Motor neuron (in vitro differentiated cells): ENCODE results near the gene MTAP. TPM values are rescaled to one million over a fixed set of nuclear protein-coding genes. Genes with fewer than 3 reads are reported as not detected.

Experiments
- ATAC-seq, 8 experiments: fragments of 200-7000 bp; cut with Tn5 transposase; replicated peaks in 6 of 8; 2 replicates each; pipeline ENCODE4 v1.8.0; 2021; ENCODE audit warnings: mild to moderate bottlenecking in 8 of 8, moderate library complexity in 8 of 8
- H3K27ac ChIP-seq, 2 donors: fragments of 250-450 bp; sonication (Bioruptor Pico); 2 replicates each; pipeline ENCODE4 v1.9.0; 2021; ENCODE audit warnings: antibody characterized with exemption in 2 of 2, mild to moderate bottlenecking in 2 of 2, moderate library complexity in 1 of 2
- H3K4me1 ChIP-seq, 2 donors: fragments of 250-450 bp; sonication (Bioruptor Pico); replicated peaks in 1 of 2; 2 replicates each; pipeline ENCODE4 v1.6.1; 2021; ENCODE audit warnings: antibody characterized with exemption in 2 of 2, mild to moderate bottlenecking in 2 of 2, moderate library complexity in 1 of 2
- H3K4me3 ChIP-seq, 5 donors: fragments of 250-450 bp; sonication (Bioruptor Pico); 2 replicates each; pipeline ENCODE4 v1.9.0; 2021; ENCODE audit warnings: antibody characterized with exemption in 5 of 5, mild to moderate bottlenecking in 5 of 5, moderate library complexity in 4 of 5
- WGBS, 10 experiments: fragments of 450-650 bp; shearing (Covaris generic); methylation state at CpG; one replicate each; pipeline ENCODE4 v1.0.0; 2022; 5-methylcytosine and 5-hydroxymethylcytosine counted together
- in situ Hi-C, 9 experiments: fragments of 400-800 bp; cut with MboI; loops; one replicate each; pipeline ENCODE4 v1.15.0; 2021; ENCODE audit warnings: low sequenced_read_pairs in 9 of 9, low pct_unique_long_range_greater_than_20kb in 2 of 9; ENCODE audit not compliant: unreplicated experiment in 9 of 9
- total RNA-seq, 8 experiments: library from RNA; unstranded; fragments of 300-600 nt; gene quantifications; 2 replicates each; pipeline versions ENCODE4 v1.2.3 to v1.2.4, GENCODE V29; 2022

MTAP gene
- total RNA-seq, 8 experiments from 2014 or later, result 11.2 to 47.5 (median 18.8) TPM

DNA sequence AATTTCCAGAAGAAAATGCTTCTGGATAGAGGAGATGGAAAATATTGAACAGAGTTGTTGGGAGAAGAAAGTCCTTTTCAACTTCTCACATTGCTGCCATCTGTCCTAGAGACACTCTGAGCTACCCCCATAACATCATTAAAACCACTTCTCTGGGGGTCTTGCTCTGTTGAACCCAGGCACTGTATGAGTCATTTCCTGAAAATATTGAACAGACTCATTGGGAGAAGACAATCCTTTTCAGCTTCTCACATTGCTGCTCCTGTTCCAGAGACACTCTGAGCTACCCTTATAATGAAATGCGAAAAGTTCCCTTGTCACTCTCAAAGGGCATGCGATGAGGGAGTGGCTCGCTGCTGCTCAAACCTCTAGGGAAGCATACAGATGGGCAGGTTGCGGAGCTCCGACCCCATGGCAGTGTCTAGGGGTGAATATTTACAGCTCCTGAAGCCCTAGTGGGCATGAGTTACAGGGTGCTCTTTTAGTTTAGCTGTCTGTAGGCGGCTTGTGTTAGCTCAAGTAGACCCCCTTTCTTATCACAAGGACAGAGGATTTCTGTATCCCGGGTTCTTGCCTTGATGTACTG lies 101.0 kb downstream of the MTAP start:
- WGBS, 10 experiments, result 77 to 100% (median 85%) methylated on average over 2 to 6 of the region's 7 CpGs; no CpG with 5 or more reads in 4 of the 10 experiments
- no peak for ATAC-seq

DNA sequence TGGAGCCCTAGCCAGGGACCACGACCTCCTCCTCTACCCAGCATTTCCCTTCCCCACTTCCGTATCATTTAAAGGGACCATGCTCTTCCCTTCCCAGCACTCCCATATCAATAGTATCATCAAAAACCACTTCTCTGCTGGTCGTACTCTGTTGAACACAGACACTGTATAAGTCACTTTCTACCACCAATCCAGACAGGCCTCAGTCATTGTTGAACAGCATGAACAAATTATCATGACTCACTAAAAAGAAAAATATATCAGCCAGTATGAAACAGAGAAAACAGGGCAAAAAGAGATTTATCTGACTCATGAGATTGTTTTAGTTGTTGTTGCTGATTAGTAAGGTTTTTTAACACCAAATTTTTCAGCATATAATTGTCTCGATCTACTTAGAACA lies 101.9 kb downstream of the MTAP start:
- in situ Hi-C loops, result no loop called here
- Histone ChIP-seq H3K4me1 (no peaks in the 10 kb centered on the region), H3K27ac (no peak overlapping the region), H3K4me3 (no peak overlapping the region)
- no peak for ATAC-seq
- WGBS, 10 experiments, result 43 to 100% (median 89%) methylated on average over 1 to 4 of the region's 4 CpGs; no CpG with 5 or more reads in 3 of the 10 experiments

More for the DNA sequence above, 101.0 kb downstream of the MTAP start:
- no peaks in the 10 kb centered on the region for H3K4me1 ChIP-seq
- H3K27ac ChIP-seq, result no peak overlapping the region
- H3K4me3 ChIP-seq, result no peak overlapping the region
- in situ Hi-C loops, result no loop called here

DNA sequence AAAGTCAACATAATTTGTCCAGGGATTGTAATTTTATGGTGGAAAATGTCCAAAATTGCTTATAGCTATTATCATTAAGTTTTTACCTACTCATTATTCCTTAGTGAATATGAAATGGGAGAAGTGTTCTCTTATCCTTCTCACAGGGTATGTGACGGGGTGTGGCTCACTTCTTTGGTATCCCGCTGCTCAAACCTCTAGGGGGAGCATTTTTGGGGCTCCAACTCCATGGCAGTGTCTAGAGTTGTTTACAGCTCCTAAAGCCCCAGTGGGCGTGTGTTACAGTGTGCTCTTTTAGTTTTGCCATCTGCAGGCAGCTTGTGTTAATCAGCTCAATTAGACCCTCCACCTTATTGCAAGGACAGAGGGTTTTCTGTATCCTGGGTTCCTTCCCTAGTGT lies 102.3 kb downstream of the MTAP start:
- no peak overlapping the region for H3K4me3 ChIP-seq
- WGBS, 10 experiments, result 67 to 100% (median 83%) methylated on average over 1 to 3 of the region's 3 CpGs; no CpG with 5 or more reads in 3 of the 10 experiments
- in situ Hi-C loops, result no loop called here
- H3K27ac ChIP-seq, result no peak overlapping the region
- no peaks in the 10 kb centered on the region for H3K4me1 ChIP-seq
- ATAC-seq, result peak in 2 of 8 experiments; percentile 28 to 44

DNA sequence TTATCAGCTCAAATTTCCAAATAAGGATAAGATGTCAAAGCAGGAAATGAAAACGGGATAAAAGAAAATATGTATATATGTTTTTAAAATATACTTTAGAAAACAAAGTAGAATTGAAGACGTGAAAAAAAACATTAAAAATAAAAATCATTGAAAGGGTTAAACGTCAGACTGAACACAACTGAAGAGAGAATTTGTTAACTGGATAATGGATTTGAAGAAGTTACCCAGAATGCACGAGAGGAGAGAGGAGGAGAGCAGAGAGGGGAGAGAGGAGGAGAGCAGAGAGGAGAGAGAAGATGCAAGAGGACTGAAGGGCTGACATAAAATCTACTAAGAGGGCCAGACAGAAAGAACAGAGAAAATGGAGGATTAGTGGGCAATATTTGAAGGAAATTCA lies 103.8 kb downstream of the MTAP start:
- WGBS, 10 experiments, result 77 to 93% (median 91%) methylated on average over 1 to 4 of the region's 4 CpGs
- ATAC-seq, result no peak
- in situ Hi-C loops, result no loop called here
- Histone ChIP-seq H3K4me3 (no peak overlapping the region), H3K4me1 (no peaks in the 10 kb centered on the region), H3K27ac (no peak overlapping the region)

DNA sequence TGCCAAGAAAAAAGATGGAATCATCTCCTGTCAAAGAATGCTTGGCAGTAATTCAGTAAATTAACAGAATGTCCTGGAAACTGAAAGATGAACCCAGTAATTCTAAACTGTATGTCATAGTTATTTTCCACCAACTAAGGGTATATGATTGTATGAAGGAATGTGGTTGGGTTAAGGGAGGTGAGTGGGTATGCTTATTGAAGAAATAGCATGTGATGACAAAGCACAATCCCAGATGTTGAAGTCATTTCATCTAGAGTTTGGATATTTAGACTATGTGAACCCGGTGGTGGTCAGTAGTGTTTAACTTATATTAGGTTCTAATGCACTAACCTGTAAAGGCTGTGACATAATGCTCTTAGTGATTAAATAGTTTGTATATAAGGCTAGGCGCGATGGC lies 104.4 kb downstream of the MTAP start:
- H3K4me3 ChIP-seq, result no peak overlapping the region
- no peak overlapping the region for H3K27ac ChIP-seq
- in situ Hi-C loops, result no loop called here
- ATAC-seq, result no peak
- WGBS, 10 experiments, result 83 to 100% (median 94%) methylated on average over 1 to 3 of the region's 3 CpGs; no CpG with 5 or more reads in 2 of the 10 experiments
- no peaks in the 10 kb centered on the region for H3K4me1 ChIP-seq

DNA sequence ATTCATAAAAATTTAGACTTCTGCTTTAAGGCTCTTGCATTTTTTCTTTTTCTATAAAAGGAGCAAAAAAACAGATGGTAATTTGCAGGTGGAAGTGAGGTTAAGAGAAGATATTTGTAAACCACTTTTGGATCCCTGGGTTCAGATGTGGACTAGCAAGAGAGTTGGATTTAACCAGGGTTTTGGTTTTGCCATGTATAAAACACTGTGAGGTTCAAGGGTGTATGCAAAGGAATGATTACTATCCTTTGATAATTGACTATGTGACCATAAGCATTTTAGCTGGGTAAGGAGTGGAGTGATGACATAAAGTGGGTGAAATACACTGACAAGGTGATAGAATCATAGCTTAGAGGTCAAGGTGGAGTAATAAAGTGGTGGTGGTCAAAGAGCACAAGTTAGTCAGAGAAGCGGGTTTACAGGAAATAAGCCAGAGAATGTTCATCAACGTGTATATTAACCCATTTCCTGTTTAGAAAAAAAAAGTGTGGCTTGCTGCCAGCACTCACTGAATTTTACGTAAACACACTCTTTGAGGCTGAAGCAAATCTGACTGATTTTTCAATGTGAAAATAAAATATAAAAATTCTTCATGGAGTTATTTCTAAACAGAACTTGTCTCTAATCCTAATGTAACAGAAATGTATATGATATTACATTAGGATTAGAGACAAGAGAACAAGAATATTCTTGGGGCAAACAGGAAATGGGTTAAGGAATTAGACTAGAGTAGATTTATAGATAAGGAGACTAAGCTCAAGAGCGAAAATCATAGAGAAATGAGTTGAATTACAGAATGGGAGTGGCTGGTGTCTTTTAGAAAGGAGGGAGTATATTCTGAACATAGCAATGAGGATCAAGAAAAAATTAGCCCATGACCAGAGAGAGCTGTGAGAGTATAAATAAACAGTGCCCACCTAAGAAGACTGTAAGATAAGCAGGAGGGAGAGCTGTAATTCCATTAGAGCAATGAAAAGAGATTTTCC lies 117.2 kb downstream of the MTAP start:
- Histone ChIP-seq H3K4me3 (no peak overlapping the region), H3K27ac (no peak overlapping the region), H3K4me1 (no peaks in the 10 kb centered on the region)
- in situ Hi-C loops, result no loop called here
- 14 to 78% (median 48%) methylated on average over 2 to 4 of the region's 4 CpGs for WGBS, 10 experiments
- peak in 4 of 8 experiments; percentile 41 to 55 (median 50) for ATAC-seq

DNA sequence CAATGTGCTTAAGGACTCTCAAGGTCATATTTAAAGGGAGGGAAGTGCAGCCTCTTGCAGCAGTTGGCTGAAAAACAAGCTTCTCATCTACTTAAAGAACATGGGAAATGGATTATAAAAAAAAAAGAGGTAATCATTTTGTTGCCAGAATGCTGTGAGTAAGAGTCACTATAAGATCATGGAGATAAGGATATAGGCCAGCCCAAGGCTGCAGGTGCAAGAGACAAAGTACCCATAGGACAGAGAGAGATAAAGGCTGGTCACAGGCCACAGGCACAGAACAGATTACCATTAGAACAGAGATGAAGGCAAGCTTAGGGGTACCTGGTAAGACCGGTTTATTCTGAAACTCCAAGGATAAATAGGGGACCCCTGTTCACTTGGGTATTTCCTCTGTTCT lies 121.3 kb downstream of the MTAP start:
- in situ Hi-C loops, result no loop called here
- Histone ChIP-seq H3K4me3 (no peak overlapping the region), H3K4me1 (no peaks in the 10 kb centered on the region), H3K27ac (no peak overlapping the region)
- no peak for ATAC-seq
- 86 to 100% (median 94%) methylated on average over 1 of the region's 1 CpG; no CpG with 5 or more reads in 4 of the 10 experiments for WGBS, 10 experiments

DNA sequence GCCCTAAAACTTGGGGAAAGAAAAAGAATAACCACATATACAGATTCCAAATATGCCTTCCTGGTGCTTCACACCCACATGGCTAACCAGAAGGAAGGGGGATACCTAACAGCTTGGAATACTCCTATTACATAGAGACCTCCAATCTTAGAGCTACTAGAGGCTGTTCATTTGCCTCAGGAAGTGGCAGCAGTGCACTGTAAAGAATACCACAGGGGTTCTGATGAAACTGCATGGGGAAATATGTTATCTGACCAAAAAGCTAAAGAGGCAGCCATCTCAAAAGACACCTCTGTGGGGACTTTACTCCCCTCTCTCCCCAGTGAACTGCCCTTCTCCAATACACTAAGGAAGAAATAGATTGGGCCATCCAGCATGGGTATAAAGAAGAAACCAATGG lies 125.3 kb downstream of the MTAP start:
- no peak for ATAC-seq
- in situ Hi-C loops, result no loop called here
- no peaks in the 10 kb centered on the region for H3K4me1 ChIP-seq
- no peak overlapping the region for H3K27ac ChIP-seq
- H3K4me3 ChIP-seq, result no peak overlapping the region

DNA sequence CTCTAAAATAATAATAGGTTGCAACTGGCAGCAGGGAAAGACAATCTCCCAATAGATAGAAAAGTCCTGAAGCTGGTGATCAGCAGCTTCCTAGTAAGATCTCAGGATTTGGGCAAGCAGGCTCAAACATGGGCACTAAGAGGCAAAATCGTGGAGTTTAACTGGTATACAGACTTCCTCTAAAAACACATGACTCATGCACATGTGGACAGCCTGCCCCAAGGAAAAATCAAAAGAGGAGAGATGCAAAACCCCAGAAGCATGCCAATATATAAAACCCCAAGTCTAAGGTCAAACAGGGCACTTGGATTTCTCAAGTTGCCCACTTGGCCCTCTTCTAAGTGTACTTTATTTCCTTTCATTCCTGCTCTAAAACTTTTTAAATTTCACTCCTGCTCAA lies 129.0 kb downstream of the MTAP start:
- Histone ChIP-seq H3K4me1 (no peaks in the 10 kb centered on the region), H3K4me3 (no peak overlapping the region), H3K27ac (no peak overlapping the region)
- peak in 1 of 8 experiments; percentile 25 for ATAC-seq
- 17 to 100% (median 80%) methylated on average over 1 of the region's 1 CpG; no CpG with 5 or more reads in 5 of the 10 experiments for WGBS, 10 experiments
- in situ Hi-C loops, result no loop called here

DNA sequence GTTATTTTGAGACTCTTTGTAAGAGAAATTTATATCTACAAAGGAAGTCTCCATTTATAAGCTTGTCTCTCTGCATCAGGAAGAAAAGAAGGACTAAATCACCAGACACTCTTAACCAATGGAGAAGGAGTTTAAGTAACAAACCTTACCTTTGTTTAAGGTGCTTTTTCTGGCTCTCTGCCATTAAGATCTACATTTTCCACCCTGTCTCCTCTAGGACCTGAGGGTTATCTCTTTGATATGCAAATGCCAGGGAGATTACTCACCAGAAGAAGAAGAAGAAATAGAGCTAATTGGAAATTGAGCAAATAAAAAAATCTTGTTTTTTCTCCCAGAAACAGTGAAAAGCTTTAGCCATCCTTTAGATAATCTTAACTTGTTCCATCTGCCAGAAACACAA lies 130.8 kb downstream of the MTAP start:
- Histone ChIP-seq H3K4me3 (no peak overlapping the region), H3K27ac (no peak overlapping the region)
- no peak for ATAC-seq

DNA sequence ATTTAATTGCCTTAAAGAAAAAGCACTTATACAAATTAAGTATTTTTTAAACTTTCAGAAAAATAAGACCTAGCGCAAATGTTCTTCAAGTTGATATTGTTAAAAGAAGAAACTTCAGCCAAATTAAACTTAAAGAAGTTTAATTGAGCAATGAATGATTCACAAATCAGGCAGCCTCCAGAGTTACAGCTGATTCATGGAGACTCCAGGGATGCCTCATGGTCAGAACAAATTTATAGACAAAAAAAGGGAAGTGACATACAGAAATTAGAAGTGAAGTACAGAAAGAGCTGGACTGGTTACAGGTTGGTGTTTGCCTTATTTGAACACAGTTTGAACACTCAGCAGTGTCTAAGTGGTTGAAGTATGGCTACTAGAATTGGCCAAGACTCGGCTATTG lies 131.4 kb downstream of the MTAP start:
- in situ Hi-C loops, result no loop called here
- no peak for ATAC-seq
- H3K4me1 ChIP-seq, result no peaks in the 10 kb centered on the region

More for the DNA sequence above, 130.8 kb downstream of the MTAP start:
- no peaks in the 10 kb centered on the region for H3K4me1 ChIP-seq
- in situ Hi-C loops, result no loop called here

DNA sequence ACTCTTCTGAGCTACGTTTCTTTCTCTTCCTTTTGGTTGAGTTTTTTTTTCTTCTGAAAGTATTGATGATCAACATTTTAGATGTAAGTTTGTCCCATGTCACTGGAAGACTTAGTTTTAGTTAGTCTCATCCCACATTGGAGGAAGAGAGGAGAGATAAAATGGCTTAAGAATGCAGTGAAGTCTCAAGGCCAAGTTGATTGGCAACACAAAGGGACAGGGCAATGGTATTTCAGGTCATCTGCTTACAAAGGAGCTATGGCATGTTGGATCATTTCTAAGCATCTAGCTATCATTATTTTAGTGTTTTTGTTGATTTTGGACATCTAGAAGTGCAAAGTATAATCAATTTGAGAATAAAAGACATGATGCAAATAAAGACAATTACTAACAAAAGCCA lies 133.2 kb downstream of the MTAP start:
- no peak overlapping the region for H3K27ac ChIP-seq
- 40 to 100% (median 75%) methylated on average over 1 of the region's 1 CpG; no CpG with 5 or more reads in 2 of the 10 experiments for WGBS, 10 experiments
- in situ Hi-C loops, result no loop called here
- H3K4me3 ChIP-seq, result no peak overlapping the region
- no peak for ATAC-seq
- H3K4me1 ChIP-seq, result no peaks in the 10 kb centered on the region

More for the DNA sequence above, 131.4 kb downstream of the MTAP start:
- 88 to 100% (median 94%) methylated on average over 1 to 2 of the region's 2 CpGs for WGBS, 10 experiments
- H3K27ac ChIP-seq, result no peak overlapping the region
- H3K4me3 ChIP-seq, result no peak overlapping the region

DNA sequence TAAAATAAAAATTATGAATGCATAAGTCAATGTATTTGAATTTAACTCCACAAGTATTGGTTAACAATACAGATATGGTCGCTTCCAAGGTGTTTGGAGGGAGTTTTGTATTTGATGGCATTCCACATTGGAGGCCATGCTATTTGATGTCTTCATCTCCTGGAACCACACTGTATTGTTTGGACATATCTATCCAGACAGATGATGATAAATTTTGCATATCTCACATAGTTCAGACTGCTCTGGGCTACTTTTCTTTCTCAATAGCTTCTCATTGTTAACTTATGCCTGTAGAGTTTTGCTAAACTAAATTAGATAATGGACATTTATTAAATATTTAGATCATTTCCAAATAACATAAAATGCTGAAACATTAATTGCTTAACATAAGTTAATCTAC lies 133.7 kb downstream of the MTAP start:
- no peaks in the 10 kb centered on the region for H3K4me1 ChIP-seq
- WGBS, 10 experiments, result 67 to 86% (median 74%) methylated on average over 1 of the region's 1 CpG; no CpG with 5 or more reads in 4 of the 10 experiments
- in situ Hi-C loops, result no loop called here

More for the DNA sequence above, 133.7 kb downstream of the MTAP start:
- ATAC-seq, result no peak
- H3K27ac ChIP-seq, result no peak overlapping the region
- H3K4me3 ChIP-seq, result no peak overlapping the region
